A673 (cell line): ENCODE data around the gene NRG3.

Experiments
- EZH2 ChIP-seq: fragments of 200-600 bp; sonication (generic); IDR thresholded peaks from 2 replicates; pipeline ENCODE4 v1.6.1; 2017; ENCODE audit warnings: borderline replicate concordance, low read depth, mild to moderate bottlenecking, mixed read lengths, antibody characterized with exemption, low read length; ENCODE audit not compliant: poor library complexity, severe bottlenecking
- TF ChIP-seq, protein P1 (sequence below): fragments of 300-800, 200-600 bp; sonication (generic); conservative IDR thresholded peaks from 2 replicates; pipeline ENCODE4 v1.5.1; 2017; ENCODE audit warnings: low read depth, mild to moderate bottlenecking, antibody characterized with exemption, low read length, moderate library complexity, mixed read lengths

GRCh38 chr10:82874671-82875070, 999.7 kb downstream of the NRG3 start:
- TF ChIP-seq, protein P1, sequence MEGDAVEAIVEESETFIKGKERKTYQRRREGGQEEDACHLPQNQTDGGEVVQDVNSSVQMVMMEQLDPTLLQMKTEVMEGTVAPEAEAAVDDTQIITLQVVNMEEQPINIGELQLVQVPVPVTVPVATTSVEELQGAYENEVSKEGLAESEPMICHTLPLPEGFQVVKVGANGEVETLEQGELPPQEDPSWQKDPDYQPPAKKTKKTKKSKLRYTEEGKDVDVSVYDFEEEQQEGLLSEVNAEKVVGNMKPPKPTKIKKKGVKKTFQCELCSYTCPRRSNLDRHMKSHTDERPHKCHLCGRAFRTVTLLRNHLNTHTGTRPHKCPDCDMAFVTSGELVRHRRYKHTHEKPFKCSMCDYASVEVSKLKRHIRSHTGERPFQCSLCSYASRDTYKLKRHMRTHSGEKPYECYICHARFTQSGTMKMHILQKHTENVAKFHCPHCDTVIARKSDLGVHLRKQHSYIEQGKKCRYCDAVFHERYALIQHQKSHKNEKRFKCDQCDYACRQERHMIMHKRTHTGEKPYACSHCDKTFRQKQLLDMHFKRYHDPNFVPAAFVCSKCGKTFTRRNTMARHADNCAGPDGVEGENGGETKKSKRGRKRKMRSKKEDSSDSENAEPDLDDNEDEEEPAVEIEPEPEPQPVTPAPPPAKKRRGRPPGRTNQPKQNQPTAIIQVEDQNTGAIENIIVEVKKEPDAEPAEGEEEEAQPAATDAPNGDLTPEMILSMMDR, result no peak
- no peak for TF ChIP-seq EZH2
